GM19452 (cell line): ENCODE results near the gene MZT1.
A peak's percentile ranks its signal among the peaks of the same experiment; 100 is the strongest.
"Not testable (repeated sequence)": the region's sequence is repeated elsewhere in the genome, so short reads cannot be mapped to it uniquely, and the experiment has no call there.

Experiments used
- ATAC-seq: cut with Tn5 transposase; IDR thresholded peaks from one replicate; pipeline ENCODE4 v1.9.1; 2021; ENCODE audit not compliant: unreplicated experiment

MZT1 gene, protein sequence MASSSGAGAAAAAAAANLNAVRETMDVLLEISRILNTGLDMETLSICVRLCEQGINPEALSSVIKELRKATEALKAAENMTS

DNA sequence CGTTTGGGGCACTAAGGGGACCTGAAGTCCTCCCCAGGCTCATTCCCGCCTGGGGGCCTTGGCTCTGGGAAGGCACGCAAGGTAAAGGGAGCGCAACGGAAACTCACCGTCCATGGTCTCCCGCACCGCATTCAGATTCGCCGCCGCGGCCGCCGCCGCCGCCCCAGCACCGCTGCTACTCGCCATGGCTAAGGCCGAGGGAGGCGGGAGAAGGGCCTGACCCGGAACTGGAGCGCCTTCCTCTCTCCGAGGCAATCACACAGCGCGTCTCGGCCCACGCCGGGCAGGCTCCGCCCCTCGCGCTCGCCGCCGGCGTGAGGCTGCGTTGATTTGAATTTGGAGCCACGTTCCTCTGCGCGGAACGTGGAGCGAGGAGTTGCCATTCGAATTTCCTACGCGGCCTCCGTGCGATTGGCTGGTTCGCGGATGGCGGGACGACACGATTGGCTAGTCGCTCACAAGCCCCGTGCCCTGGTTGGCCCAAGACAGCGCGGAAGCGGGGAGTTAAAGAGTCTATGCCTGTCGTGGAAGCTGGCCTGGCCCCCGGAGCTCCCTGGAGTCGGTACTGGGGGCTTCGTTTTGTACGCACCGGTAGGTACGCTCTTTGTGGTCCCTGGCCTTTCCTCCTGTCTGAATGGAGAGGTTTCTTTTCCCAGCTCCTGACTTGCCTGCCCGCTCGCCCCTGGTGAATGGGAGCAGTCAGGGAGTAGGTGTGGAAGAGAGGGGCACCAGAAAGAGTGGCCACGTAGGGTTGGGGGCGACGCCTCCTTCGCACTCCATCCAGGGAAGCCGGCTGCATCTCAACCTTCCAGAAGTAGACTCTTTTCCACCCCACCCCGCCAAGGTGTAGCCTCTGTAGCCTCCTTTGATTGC is at the start of gene MZT1, which contains the start of gene BORA:
Gene MZT1 (minus strand): TSS at position 213 of the 873 bp plus-strand sequence. CDS start 27 bp downstream, at position 186.
Gene BORA (plus strand): TSS at position 507 of the 873 bp plus-strand sequence. CDS start 1,018 bp downstream, outside the sequence.
- peak; percentile 95 for ATAC-seq

DNA sequence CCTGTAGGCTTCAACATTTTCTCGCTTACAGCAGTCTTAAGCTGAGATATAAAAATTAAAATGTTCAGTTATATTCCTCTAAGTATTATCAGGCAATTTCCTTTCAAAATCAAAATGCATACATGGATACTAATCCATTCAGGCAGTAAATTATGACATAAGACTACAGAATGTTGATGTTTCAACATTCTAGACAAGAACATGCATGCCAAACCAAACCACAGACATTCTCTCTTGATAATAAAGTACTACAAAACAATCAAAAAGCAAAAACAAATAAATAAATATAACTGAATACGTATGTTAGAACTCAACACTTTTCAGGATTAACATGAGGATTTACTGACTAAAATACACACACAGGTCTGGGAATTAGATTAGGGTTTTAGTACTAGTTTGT is 46.6 kb upstream of the MZT1 start:
- ATAC-seq, result no peak

DNA sequence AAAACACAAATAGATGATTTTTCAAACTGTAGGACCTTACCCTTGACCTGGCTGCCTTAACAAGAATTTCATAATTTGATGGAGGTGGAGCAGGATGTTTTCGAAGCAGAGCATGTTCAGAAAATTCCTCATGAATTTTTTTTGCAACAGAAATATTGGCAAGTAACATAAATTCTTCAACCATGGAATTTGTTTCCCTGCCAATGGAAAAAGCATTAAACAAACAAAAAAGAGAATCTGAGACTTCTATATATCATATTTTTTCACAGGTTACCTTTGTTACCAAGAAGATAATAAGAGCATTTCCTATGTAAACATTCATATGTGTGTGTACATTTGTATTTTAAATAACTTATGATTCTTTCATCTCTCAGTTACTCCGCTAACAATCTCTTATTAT is 36.0 kb upstream of the MZT1 start:
- ATAC-seq, result no peak

DNA sequence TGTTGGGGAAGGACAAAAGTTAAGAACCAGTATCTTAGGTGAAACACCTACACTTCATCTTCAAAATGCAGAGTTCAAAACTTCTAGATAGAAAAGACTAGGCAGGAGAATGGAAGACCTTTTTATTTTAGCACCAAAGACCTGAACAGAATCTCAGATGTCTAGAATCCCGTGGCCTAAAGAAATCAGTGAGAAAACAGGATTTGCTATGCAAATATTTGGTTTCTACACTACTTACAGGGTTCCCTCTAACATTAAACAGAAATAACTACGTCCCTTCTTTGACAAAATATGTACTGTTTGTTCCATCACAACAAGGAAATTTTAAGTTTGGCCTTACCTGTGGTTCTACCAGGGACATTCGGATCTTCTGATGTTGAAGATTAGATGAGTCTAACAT is 32.8 kb upstream of the MZT1 start:
- no peak for ATAC-seq

DNA sequence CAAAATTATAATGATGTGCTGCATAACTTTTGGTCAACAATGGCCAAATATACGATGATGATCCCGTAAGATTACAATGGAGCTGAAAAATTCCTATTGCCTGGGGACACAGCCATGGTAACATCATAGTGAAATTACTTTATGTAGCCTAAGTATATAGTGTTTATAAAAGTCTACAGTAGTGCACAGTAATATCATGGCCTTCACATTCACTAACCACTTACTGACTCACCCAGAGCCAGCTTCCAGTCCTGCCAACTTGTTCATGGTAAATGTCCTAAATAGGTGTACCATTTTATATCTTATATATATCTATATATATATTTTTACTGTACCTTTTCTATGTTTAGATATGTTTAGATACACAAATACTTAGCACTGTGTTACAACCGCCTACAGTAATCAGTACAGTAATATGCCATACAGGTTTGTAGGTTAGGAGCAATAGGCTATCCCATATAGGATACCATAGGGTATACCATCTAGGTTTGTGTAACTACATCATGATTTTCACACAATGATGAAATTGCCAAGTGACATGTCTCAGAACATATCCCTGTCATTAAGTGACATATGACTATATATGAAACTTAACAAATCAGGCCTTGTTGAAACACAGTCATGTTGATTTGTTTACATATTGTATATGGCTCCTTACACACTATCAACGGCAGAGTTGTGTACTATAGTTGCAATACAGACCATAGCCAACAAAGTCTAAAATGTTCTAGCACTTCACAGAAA is 30.5 kb upstream of the MZT1 start:
- ATAC-seq, result no peak

DNA sequence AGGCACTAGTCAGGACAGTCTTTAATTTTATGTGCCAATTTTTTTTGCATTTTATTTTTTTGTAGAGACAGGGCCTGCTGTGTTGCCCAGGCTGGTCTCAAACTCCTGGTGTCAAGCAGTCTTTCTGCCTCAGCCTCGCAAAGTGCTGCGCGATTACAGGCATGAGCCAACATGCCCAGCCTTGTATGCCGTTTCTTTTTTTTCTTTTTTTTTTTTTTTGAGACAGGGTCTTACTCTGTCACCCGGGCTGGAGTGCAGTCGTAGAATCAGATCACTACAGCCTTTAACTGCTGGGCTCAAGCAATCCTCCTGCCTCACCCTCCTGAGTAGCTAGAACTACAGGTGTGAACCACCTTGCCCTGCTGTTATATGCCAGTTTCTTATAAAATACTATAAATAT is 26.7 kb upstream of the MZT1 start:
- no peak for ATAC-seq

DNA sequence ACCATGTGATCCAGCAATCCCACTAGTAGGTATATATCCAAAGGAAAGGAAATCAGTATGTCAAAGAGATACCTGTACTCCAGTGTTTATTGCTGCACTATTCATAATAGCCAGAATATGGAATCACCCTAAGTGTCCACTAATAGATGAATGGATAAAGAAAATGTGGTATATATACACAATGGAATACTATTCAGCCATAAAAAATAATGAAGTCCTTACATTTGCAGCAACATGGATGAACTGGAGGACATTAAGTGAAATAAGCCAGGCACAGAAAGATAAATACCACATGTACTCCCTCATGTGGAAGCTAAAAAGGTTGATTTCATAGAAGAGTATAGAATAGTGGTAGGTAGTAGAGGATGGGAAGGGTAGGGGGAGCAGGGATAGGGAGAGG is 23.8 kb upstream of the MZT1 start:
- ATAC-seq, result no peak

DNA sequence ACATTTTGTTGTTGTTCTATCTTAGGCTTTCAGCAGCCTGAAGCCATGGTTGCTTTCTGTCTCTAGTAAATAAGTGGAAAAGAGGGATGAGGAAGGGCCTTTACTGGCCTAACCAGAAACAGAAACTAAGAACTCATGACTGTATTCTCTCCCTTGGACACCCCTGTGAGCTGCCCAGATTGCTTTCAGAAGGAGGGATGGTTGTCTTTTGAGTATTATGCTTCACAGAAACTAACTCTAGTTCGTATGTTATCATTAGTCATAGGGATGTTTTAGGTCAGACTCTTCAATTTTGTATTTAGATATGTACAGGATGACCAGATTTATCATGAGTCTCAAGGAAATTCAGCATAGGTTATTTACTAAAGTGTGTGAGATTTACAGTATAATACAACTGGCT is 17.8 kb upstream of the MZT1 start:
- ATAC-seq, result no peak

DNA sequence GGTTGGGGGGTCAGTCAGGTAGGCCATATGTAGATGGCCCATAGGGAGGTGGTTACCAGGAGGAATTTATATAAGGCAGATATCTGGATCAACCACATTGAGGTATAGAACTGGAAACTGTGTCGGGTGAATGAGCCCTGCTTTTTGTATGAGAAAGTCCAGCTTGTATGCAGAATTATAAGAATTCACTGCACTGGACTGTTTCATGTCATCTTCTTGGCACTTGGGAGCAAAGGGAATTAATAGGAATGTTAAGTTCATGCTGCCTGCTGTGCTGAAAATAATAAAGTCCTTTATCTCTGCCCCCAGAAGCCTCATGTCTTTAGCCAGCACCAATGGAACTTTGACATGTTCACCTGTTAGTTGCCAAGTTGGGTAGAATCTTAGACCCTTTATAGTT is 12.6 kb upstream of the MZT1 start:
- no peak for ATAC-seq

DNA sequence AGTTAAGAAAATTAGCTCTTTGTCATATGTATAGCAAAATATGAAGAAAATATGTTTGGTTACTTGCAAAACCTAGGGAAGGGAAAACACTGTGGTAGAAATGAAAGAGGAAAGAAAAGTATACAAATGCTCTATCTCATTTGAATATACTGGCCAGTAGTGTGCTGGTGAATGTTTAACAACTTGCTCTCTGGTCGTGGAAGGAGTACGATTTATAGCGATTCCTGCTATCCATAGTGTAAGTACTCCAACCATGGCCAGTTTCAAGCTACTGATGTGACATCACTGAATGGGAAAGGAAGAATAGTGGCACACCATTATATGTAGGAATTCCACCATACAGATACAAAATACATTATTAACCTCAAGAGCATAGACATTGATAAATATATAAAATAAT is 9.6 kb upstream of the MZT1 start:
- ATAC-seq, result no peak

DNA sequence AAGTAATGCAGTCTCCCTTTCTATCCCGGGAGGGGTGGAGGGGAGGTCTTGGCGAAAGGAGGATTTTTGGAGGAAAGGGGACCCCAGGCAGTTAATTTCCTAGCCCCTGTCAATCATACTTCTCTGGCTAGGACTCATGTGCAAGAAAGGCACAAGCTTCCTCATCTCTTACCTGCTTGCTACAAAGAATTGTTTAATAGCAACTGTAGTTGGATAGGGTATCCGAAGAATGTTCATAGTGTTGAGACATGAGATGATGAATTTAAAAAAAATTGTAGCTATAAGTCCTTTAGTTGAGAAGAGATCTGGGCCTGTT is 819 bp upstream of the MZT1 start:
- no peak for ATAC-seq

DNA sequence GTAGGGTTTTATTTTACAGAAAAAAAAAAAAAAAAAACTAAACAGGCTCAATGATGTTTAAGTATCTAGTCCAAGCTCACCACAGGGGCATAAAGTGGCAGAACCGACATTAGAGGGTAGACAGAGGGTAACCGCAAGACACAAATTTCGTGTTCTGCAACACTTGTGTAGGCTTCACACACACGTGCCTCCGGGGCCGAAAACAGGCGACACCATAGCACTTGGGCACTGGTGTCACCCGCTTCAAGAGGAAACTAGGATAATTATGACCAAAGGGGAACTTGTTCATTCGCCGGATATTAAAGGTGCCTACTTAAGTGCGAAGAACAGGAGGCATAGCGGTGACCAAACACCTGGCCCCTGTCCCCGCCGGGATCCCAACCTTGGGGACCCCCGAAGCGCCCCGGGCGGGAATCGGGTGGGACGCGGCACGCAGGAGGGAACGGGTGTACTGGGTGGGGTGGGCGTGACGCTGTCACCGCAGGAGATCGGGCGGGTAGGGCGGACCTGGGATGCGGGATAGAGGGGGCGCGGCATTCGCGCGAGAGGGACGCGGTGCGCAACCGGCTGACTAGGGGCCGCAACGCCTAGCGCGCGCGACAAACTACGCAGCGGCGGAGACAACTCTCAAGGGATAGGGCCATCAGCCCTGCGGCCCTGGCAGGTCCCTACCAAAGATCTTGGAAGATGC is 558 bp downstream of the MZT1 start:
- ATAC-seq, result peak; percentile 20

DNA sequence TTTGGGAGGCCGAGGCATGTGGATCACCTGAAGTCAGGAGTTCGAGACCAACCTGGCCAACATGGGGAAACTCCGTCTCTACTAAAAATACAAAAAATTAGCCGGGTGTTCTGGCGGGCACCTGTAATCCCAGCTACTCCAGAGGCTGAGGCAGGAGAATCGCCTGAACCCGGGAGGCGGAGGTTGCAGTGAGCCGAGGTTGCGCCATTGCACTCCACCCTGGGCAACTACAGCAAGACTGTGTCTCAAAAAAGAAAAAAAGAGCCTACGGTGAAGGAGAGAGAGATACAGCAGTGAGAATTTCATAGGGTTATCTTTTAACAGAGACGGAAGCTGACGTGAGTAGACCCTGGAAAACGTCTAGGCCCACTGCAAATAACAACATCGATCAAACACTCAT is 1.2 kb downstream of the MZT1 start:
- not testable (repeated sequence) for ATAC-seq

DNA sequence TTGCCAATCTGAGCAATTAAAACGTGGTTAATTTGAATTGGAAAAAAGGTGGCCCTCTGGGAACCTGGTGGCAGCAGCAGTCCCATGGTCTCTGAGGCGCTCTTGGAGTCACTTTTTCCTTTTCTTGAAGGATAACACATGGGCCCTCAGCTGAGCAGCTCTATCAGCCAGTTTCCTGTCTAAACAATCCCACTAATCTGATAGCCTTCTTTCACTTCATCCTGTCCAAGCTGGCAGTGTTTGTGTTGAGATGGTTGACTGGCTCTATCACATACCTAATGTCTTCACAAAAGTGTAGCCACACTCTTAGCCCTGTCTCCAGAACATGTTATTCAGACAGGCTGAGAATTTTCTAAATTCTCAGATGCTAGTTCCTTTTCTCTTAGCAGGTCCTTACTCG is 10.7 kb downstream of the MZT1 start:
- ATAC-seq, result no peak

DNA sequence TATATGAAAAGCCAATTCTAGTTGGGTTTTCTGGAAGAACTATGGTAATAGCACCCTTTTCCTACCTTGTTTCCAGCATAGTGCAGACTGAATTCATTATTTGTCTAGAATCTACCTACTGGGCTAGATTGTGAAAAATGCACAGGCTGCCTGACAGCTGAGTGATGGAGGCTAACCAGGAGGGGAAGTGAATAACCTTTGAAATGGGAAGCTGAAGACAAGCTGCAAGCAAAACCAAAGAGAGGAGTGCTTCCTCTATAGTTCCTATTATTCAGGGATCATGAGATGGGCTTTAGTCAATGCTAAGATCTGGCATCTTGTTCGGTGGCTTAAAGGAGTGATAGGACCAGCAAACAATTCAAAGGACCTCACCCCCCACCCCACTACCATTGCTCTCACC is 26.9 kb downstream of the MZT1 start:
- no peak for ATAC-seq

DNA sequence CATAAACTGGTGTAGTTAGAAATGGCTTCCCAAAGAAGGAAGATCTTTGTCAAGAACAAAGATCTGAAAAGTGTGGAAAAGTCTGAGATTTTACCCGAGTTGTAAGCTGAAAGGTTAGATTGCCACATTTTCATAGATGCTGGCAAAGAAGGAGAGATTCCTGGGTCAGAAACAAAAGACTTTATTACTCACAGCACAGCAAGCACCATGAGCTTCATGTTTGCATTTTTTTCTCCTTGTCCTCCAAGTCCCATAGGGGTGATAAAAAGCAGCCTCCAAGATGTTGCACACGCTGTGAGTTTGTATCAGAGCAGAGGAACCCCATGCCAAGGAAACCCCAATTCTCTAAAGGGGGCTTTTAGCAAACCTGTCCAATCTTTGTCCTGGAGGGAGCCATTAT is 29.3 kb downstream of the MZT1 start:
- ATAC-seq, result no peak

DNA sequence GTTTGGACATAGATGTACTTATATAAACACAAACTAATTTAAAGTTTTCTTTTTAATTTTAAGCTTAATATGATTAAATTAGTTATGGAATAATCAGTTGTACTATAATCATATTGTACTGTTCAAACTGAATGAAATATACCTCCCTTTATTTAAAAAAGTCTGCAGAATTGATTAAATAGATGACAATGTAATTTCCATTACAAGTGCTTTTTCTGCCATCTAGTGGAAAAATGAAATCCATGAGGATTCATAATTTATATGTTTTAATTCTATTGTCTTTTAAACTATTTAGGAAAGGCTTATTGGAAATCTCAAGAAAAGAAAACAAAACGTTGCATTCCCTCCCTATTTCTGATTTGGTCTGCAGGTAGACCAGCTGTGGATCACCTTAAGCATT is 30.9 kb downstream of the MZT1 start:
- no peak for ATAC-seq

DNA sequence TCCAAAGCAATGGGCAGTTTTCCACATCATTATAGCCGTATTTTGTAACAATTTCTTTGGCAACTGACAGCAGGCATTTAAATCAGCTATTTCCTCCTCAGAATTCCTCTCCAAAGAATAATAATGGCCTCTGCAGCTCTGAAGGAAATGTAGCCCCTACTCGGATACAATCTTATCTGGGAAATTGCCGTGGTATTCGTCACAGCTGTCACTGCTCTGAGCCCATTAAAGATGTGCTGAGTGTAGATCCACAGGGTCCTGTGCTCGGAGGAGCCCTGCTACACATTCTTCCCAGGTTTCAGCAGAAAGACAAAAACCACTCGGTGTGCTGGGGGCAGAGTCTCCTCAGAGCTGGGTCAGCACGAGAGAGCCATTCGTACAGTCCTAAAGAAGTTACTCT is 33.1 kb downstream of the MZT1 start:
- no peak for ATAC-seq

DNA sequence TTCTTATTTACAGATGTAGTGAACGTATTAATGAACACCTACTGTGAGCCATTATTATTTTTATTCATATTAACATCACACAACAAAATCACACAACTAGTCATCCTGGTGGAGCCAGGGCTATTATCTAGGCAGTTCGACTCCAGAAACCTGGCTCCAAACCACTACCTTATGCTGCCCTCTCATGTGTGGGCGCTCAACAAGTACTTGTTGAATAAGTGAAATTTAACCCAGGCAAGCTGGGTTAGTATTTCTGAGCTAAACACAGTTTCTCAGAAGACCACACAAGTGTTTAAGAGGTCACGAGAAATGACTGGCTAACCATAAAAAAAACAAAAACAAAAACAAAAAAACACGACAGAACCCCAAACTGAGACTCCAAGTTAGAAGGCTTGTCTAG is 33.6 kb downstream of the MZT1 start:
- ATAC-seq, result no peak

DNA sequence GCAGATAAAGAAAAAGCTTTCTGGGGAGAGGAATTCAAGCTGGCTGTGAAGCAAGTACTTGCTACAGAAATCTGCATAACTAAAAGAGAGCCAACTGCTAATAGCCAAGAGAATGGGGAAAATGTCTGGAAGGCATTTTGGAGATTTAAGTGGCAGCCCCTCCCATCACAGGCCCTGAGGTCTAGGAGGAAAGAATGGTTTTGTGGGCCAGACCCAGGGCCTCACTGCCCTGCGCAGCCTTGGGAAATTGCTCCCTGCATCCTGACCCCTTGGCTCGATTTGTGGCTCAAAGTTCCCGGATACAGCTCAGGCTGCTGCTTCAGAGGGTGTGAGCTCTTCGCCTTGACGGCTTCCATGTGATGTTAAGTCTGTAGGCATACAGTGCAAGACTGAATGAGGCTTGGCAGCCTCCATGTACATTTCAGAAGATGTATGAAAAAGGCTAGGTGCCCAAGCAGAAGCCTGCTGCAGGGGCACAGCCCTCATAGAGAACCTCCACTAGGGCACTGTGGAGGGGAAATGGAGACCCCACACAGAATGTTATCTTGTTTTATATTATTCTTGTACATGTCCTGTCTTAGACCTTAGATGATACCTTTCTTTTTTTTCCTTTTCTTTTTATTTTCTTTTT is 34.4 kb downstream of the MZT1 start:
- ATAC-seq, result no peak

DNA sequence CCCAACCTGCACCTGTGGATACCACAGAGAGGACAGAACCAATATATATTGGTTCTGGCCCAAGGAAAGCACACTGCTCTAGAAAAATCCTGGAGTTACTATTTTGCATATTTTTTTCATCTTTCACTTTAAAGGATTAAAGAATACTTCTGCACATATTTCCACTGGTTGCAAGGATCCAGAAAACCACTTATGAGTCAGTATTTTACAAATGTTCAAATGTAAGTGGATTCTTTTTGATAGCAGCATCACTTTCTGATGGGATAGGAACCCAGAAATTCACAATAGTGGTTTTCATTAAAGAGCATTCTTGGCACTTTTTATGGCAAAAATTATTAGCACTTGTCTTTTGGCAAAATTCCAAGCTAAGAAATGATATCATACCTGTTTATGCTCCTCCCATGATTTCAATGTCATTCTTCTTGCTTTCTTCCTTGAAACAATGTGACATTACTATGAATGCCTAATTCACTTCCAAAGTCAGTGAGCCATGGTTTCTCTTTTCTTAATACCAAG is 38.2 kb downstream of the MZT1 start:
- ATAC-seq, result no peak
